Ammon's horn (tissue), 1 donor: ENCODE data around the gene KDM5B.

Source experiments
- DNase-seq: peaks from one replicate; pipeline ENCODE4 v3.0.0-alpha.2; 2016; ENCODE audit warnings: low spot score

Gene KDM5B

DNA sequence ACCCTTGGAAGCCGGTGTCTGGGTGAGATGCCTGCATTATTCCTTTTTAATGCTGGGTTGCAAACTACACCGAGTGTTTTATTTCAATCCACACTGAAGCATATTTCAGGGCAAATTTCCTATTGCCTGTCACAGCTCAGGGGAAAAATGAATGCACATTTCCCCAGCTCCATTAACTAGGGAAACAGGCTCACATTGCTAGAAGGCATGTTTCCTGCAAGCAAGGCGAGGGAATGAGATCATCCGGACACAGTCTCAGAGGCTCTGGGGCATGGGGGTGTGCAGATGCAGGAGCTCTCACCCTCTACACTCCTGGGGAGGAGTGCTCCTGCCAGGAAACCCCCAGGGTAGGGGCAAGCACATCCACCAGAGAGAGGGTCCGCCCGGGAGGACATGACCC, 122.6 kb downstream of the KDM5B start:
- no peak for DNase-seq

GRCh38 chr1:202684716-202685115, 123.5 kb downstream of the KDM5B start:
- DNase-seq = no peak

- DNase-seq = no peak
These were observed 125.2 kb downstream of the KDM5B start for GRCh38 chr1:202683029-202683428.

GRCh38 chr1:202682477-202682876, 125.7 kb downstream of the KDM5B start:
- no peak for DNase-seq

DNA sequence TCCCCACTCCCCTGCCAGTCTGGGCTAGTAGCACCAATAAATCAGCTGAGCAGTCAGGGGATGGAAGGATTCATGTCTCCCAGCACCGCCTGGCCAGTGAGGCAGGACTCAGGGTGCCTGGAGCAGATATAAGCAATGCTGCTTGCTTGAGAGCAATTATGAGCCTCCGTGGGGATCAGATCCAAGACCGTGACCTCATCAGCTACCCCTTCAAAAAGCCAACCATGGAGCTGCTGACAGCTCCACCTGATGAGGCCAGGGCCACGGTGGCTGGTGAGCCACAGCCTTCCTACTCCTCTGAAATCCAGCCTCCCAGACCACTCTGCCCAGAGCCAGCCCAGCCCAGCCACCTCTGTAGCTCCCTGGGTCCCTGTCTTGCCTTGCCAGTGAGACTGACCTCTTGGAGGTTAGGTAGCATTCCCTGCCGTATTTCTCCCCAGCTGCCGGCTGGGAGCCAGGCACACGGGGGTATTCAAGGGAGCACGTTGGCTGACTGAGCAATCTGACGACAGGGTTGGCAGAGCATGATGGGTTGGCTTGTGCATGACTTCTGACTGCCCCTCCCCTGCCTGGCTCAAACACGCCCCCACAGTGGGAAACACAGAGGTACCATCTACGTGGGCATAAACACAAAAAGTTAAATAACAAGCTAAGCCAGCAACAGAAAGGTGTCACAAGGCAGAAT, 126.3 kb downstream of the KDM5B start:
- DNase-seq = no peak

- no peak for DNase-seq
These were observed 127.5 kb downstream of the KDM5B start for GRCh38 chr1:202680586-202681352.

GRCh38 chr1:202679406-202680177, 128.6 kb downstream of the KDM5B start:
- no peak for DNase-seq

DNA sequence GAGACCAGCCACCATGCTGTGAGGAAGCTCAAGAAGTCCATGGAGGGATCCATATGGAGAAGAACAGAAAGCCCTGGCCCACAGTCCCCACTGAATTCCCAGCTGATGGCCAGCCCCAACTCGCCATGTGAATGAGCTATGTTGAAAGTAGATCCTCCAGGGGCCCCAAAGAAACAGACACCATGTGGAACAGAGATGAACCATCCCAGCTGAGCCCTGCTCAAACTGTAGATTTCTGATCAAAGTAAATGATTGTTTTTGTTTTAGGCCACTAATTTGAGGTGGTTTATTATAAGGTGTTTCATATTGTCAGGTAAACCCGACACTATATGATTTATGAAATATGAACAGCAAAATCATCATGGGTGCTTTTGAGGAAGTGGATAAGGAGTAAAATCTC, 130.8 kb downstream of the KDM5B start:
- no peak for DNase-seq
